Colonic mucosa (tissue), 4 donors: ENCODE results near the gene KAT7. TPM values are rescaled to one million over a fixed set of nuclear protein-coding genes. Genes with fewer than 3 reads are reported as not detected.

Experiments
- DNase-seq: peaks from one replicate; pipeline ENCODE4 v3.0.0-alpha.2; 2020
- H3K27ac ChIP-seq: fragments of 200-600 bp; one replicate; pipeline ENCODE4 v1.8.0; 2021
- H3K27me3 ChIP-seq: fragments of 200-600 bp; one replicate; pipeline ENCODE4 v1.8.0; 2021
- H3K36me3 ChIP-seq: fragments of 200-600 bp; one replicate; pipeline ENCODE4 v1.8.0; 2021
- H3K4me1 ChIP-seq: fragments of 200-600 bp; one replicate; pipeline ENCODE4 v1.8.0; 2021; ENCODE audit warnings: mild to moderate bottlenecking
- H3K4me3 ChIP-seq: fragments of 200-600 bp; one replicate; pipeline ENCODE4 v1.8.0; 2021
- H3K9ac ChIP-seq, 2 donors: one replicate each; pipeline ENCODE4 v1.7.0; 2013; ENCODE audit warnings: control low read depth in 2 of 2, low read depth in 2 of 2, low read length in 2 of 2
- H3K9me3 ChIP-seq: fragments of 200-600 bp; one replicate; pipeline ENCODE4 v1.8.0; 2021
- CTCF ChIP-seq: fragments of 200-600 bp; IDR thresholded peaks from one replicate; pipeline ENCODE4 v1.8.0; 2022; ENCODE audit warnings: antibody characterized with exemption, mild to moderate bottlenecking
- intact Hi-C: fragments of 100-400 bp; cut with DNase I; formaldehyde crosslinking; loops from one replicate; pipeline ENCODE4 v1.14.1; 2022
- total RNA-seq, 2 donors: library from RNA; stranded (reverse); fragmentation: NEBNext Ultra II Directional in 1 of 2; extraction: Animal tissue kit (Norgen Biotek cat#: 25700) in 1 of 2; gene quantifications; one replicate each; pipeline ENCODE4 v1.2.1, GENCODE V29; 2021
- donor health status: healthy.
- donor health status: DM: no; HTN: no; CAD: no.
- donor health status: DM: no; HTN: no; CAD: no.

KAT7 gene
- total RNA-seq, 2 donors from 2014 or later, result 39.4 to 42.5 TPM

DNA sequence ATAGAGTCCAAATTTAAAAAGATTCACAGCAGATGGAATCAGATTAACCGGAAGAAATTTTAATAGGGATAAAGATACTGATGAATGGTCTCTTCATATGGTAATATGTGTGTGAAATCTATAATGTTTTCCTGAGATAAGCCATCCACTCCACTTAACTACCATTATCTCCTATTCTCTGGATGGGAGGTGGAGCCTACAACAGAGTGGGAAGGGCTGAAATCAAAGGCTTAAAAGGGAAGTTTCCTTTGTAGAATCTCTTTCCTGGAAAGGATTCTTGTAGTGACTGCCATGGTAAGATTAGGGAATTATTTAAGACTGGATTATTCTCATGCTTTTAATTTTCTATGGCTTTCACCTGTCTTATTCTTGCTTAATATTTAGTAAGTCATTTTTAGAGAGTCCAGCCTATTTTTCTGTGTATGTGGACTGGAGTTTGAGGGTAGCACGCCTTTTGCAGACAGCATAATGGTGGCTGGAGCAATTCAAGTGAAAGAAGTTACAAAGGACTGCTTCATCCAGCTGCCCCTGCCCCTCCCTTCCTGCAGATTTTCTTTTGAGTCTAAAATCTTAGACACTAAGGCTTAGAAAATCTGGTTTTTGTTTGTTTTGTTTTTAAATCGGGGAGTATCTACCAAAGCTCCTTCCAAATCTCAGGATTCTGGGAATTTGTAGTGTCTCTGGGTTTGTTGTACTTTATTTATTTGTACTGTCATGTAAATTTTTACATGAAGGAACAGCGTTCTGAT, 26.5 kb downstream of the KAT7 start:
- H3K9me3 ChIP-seq, result no peaks in the 10 kb centered on the region
- H3K27ac ChIP-seq, result no peak overlapping the region
- H3K27me3 ChIP-seq, result no peaks in the 10 kb centered on the region
- H3K4me3 ChIP-seq, result no peak overlapping the region
- H3K9ac ChIP-seq, result no peak overlapping the region
- no peak for DNase-seq
- intact Hi-C loops, result no loop called here
- peaks cover 10% of the 10 kb centered on the region for H3K36me3 ChIP-seq
- no peak for TF ChIP-seq CTCF
- H3K4me1 ChIP-seq, result no peaks in the 10 kb centered on the region

DNA sequence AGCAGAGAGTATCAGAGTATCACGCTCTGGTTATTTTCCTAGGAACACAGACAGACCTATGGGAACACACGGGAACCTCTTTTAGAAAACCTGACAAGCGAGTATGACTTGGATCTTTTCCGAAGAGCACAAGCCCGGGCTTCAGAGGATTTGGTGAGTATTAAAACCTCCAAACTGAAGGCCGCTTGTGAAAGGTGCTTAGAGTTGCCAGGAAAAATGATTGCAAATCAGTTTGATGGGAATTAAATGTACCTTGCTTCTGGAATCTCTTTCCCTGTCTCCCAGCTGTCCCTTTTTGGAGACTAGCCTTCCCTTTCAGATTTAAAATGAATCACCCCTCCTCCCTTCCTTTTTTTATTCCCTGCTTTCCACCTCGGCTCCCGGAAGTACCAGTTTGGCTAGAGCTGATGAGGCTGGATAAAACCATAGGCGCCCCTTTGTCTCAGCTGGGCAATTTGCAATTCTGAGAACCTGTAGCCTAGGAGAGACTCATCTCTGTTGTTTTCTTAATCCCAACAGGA, 27.3 kb downstream of the KAT7 start:
- H3K27me3 ChIP-seq, result no peaks in the 10 kb centered on the region
- H3K36me3 ChIP-seq, result peaks cover 10% of the 10 kb centered on the region
- no peaks in the 10 kb centered on the region for H3K4me1 ChIP-seq
- no peak for DNase-seq
- TF ChIP-seq CTCF, result no peak
- intact Hi-C loops, result no loop called here
- H3K9me3 ChIP-seq, result no peaks in the 10 kb centered on the region
- H3K4me3 ChIP-seq, result no peak overlapping the region
- no peak overlapping the region for H3K9ac ChIP-seq
- no peak overlapping the region for H3K27ac ChIP-seq

DNA sequence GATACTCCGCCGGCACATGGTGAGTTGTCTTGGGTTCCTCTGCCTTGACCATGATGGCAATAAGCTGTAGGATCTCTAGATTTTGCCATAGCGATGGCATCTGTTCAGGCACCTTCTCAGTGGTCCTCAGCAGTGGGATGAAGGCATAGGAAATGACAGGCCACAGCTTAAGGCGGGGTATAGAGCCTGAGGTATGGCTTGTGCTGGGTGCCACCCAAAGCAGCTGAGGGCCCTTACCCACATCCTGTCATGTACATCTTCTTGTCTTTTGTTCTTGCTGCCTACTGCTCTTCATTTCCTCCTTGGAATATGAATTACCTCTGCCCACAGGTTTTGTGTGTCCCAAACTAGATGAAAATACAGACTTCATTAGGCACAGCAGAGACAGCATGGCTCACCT, 29.5 kb downstream of the KAT7 start:
- DNase-seq, result no peak
- H3K4me1 ChIP-seq, result no peaks in the 10 kb centered on the region
- no peak overlapping the region for H3K9ac ChIP-seq
- peaks cover 10% of the 10 kb centered on the region for H3K36me3 ChIP-seq
- intact Hi-C loops, result no loop called here
- no peaks in the 10 kb centered on the region for H3K27me3 ChIP-seq
- H3K9me3 ChIP-seq, result no peaks in the 10 kb centered on the region
- TF ChIP-seq CTCF, result no peak
- no peak overlapping the region for H3K4me3 ChIP-seq
- no peak overlapping the region for H3K27ac ChIP-seq

DNA sequence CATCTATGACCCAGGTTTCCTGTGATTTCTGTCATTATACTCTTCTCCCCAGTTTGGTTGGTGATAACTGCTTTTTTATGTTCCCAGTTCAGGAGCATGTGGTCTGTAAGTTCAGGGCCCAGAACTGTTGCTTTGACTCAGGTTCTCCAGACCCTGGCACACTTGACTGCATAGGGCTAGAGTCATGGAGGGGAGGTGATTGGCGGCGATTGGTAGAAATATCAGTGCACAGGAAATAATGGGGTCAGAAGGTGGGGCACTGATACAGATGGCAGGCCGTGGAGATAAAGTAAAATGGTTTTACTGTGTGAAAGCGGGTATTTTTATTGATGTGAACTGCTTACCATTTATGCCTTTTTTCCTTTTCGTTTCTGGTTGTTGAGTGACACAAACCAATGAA, 30.7 kb downstream of the KAT7 start:
- Histone ChIP-seq H3K27ac (no peak overlapping the region), H3K9ac (no peak overlapping the region), H3K4me1 (peaks cover 4% of the 10 kb centered on the region), H3K4me3 (no peak overlapping the region), H3K27me3 (no peaks in the 10 kb centered on the region), H3K9me3 (no peaks in the 10 kb centered on the region), H3K36me3 (peaks cover 10% of the 10 kb centered on the region)
- intact Hi-C loops, result no loop called here
- TF ChIP-seq CTCF, result no peak
- no peak for DNase-seq

DNA sequence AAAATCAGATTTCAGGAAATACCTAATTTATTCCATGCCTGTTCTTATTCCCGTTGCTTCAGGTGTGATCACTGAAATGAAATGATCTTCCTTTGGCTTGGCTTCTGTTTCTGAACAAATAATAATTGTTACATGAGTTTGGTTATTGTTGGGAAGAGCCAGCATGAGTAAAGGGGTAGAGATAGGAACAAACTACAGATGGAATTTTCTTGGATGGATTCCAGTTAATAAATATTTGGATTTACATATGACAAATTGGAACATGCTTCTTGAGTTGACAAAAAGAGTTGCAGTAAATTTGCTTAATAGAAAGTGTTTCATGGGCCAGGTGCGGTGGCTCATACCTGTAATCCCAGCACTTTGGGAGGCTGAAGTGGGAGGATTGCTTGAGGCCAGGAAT, 31.2 kb downstream of the KAT7 start:
- Histone ChIP-seq H3K27me3 (no peaks in the 10 kb centered on the region), H3K4me1 (peaks cover 4% of the 10 kb centered on the region), H3K9ac (no peak overlapping the region), H3K9me3 (no peaks in the 10 kb centered on the region), H3K36me3 (peaks cover 10% of the 10 kb centered on the region), H3K27ac (no peak overlapping the region), H3K4me3 (no peak overlapping the region)
- no peak for DNase-seq
- intact Hi-C loops, result no loop called here
- TF ChIP-seq CTCF, result no peak
